K562 (cell line): ENCODE data around the gene PRSS1.
"Not testable (repeated sequence)": the region's sequence is repeated elsewhere in the genome, so short reads cannot be mapped to it uniquely, and the experiment has no call there.

Experiments used
- CTCF ChIP-seq, 3 experiments: IDR thresholded peaks in 2 of 3; conservative IDR thresholded peaks in 1 of 3; 2 replicates each; pipeline ENCODE4 v1.5.1; 2011 to 2012; ENCODE audit warnings: low read length in 3 of 3, mild to moderate bottlenecking in 3 of 3, control low read depth in 2 of 3, improper control_type of control experiment in 1 of 3, inconsistent platforms in 1 of 3, low read depth in 1 of 3, mixed read lengths in 1 of 3, moderate library complexity in 1 of 3; ENCODE audit not compliant: insufficient read depth in 2 of 3
- ELF1 ChIP-seq: fragments of 200-800 bp; sonication (Bioruptor generic); IDR thresholded peaks from 2 replicates; pipeline ENCODE4 v1.6.1; 2016; ENCODE audit warnings: missing genetic modification characterization, missing compliant biosample characterization
- ETV6 ChIP-seq, 3 experiments: fragments of 150-350 bp in 1 of 3; sonication (generic) in 1 of 3; formaldehyde crosslinking in 1 of 3; IDR thresholded peaks; 2 replicates each; pipeline versions ENCODE4 v1.6.1 to v1.8.0; 2014 to 2022; ENCODE audit warnings: borderline replicate concordance in 2 of 3, low read depth in 2 of 3, antibody characterized with exemption in 1 of 3, low read length in 1 of 3, mild to moderate bottlenecking in 1 of 3, missing genetic modification reagents in 1 of 3
- POLR2A ChIP-seq: fragments of 450-650 bp; conservative IDR thresholded peaks from 2 replicates; pipeline ENCODE4 v1.6.1; 2016
- TBL1XR1 ChIP-seq, 2 experiments: IDR thresholded peaks; 2 replicates each; pipeline ENCODE4 v1.6.1; 2012; ENCODE audit warnings: improper control_type of control experiment in 2 of 2, low read length in 2 of 2, mild to moderate bottlenecking in 1 of 2
- USF1 ChIP-seq: sonication (generic); formaldehyde crosslinking; IDR thresholded peaks from 2 replicates; pipeline ENCODE4 v1.9.0; 2022; ENCODE audit warnings: mild to moderate bottlenecking, missing genetic modification reagents
- ZNF354B ChIP-seq: fragments of 250-450 bp; sonication (Bioruptor Pico); IDR thresholded peaks from 2 replicates; pipeline ENCODE4 v1.4.0; 2020
- ZNF436 ChIP-seq: fragments of 250-450, 450-650 bp; sonication (Bioruptor Pico); formaldehyde crosslinking; IDR thresholded peaks from 2 replicates; pipeline ENCODE4 v1.7.0; 2020; ENCODE audit warnings: mild to moderate bottlenecking
- ZSCAN29 ChIP-seq: fragments of 450-650 bp; IDR thresholded peaks from 2 replicates; pipeline ENCODE4 v1.6.1; 2017

- not testable (repeated sequence) for TF ChIP-seq CTCF (IDR thresholded peaks at IDR 0.05 in 2 of 3, conservative IDR thresholded peaks at IDR 0.05 in 1 of 3; ENCODE audit: insufficient read depth in 2 of 3, low read depth in 1 of 3, low read length in 3 of 3); ZNF354B (CRISPR knock-in tag); ELF1 (tag); USF1; ZNF436; POLR2A; ETV6 (IDR thresholded peaks at IDR 0.05; ENCODE audit: borderline replicate concordance in 1 of 2, low read depth in 2 of 2, low read length in 1 of 2); ETV6 (CRISPR knock-in tag; IDR thresholded peaks at IDR 0.05; ENCODE audit: borderline replicate concordance); ZSCAN29; TBL1XR1 (IDR thresholded peaks at IDR 0.05; ENCODE audit: low read length in 2 of 2)
Observed at GRCh38 chr7:142700935-142701334, 48.3 kb upstream of the PRSS1 start.
